Measurements from ENCODE around the gene RUNX2.
"Not testable (repeated sequence)": the region's sequence is repeated elsewhere in the genome, so short reads cannot be mapped to it uniquely, and the experiment has no call there.

Gene RUNX2

DNA sequence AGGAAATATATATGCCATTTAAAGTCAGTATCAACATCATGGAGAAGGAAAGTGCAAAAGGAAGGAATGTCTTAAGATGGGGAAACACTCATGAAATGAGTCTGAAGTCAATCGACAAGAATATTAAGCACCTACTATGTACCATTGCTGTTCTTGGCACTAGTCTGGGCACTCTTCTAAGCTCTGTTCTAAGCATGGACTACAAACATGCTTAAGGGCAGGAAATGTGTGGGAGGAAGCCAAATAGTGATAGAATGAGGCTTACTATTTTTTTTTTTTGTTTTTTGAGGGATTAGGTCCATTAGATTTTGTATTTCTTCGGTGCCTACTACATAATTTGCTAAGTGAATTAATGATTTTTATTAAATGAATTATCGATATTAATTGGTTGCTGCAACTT, 133.4 kb downstream of the RUNX2 start:
- H3K27me3 Mint-ChIP-seq: no peaks in the 10 kb centered on the region
- no peaks in the 10 kb centered on the region for H3K9me3 Mint-ChIP-seq
- DNase-seq: no peak
- H3K4me3 Mint-ChIP-seq: no peak overlapping the region
- no peak overlapping the region for H3K27ac Mint-ChIP-seq
- peaks cover 42% of the 10 kb centered on the region for H3K36me3 Mint-ChIP-seq (ENCODE audit: low read depth)
- H3K4me1 Mint-ChIP-seq (ENCODE audit: low read depth): peaks cover 35% of the 10 kb centered on the region

DNA sequence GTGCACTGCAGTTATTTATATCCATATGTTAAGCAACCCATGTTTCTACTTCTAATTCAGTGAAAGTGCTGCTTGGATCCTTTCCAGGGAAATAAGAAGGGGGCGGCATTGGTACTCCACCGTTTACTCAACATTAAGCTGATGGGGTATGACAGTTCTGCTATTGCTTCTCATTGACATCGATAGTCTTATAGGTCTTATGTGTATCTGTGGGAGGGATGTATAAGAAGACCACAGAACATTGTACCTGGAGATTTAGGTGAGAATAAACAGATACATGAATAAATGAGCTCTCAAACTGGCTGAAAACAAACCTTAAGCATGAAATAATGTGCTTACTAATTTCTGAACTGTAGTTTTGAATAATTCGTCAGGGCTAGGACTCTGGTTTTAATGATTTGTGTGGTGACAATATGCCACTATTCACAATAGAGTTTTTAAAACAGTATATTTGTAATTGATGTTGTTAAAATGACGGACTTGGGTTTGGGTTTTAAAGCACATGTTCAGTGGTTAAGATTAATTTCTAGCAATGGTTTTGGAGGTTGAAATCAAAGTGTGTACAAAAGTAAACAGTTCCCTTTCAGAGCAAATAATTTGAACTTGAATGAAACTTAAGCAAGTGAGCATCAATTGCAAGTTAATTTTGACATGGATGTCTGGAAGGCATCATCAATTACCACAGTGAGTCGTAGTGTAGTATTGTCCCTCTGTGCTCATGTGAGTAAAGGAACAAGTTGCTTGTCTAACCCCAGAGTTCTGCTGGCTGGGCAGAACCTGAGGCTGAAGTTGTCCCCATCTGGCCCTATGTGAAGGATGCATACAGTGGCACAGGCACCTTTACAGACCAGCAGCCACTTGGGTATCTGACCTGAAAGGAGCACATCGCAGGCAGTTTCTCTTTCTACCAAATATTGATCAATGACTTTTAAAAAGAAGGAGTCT, 134.3 kb downstream of the RUNX2 start:
- peaks cover 30% of the 10 kb centered on the region for H3K4me1 Mint-ChIP-seq (ENCODE audit: low read depth)
- H3K4me3 Mint-ChIP-seq: no peak overlapping the region
- H3K9me3 Mint-ChIP-seq: no peaks in the 10 kb centered on the region
- H3K36me3 Mint-ChIP-seq (ENCODE audit: low read depth): peaks cover 39% of the 10 kb centered on the region
- DNase-seq: no peak
- H3K27ac Mint-ChIP-seq: peak overlapping the region; percentile 70
- no peaks in the 10 kb centered on the region for H3K27me3 Mint-ChIP-seq

DNA sequence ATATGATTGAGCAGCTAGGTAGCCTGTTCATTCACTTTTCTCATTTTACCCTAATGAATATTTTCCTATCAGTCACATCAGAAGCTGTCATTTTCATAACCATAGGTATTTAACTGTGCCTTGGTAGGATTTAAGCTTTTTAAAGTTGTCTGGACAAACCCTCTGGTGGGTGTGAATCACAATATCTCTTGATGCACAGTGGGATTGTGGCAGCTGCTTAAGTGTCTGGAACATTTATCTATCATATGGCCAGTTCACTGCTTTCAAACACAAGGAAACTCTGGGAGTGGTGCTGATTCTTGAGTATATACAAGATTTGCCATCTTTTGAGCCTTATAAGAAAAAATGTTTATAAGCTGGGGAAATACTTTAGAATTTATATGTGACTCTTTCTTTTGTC, 136.6 kb downstream of the RUNX2 start:
- Mint-ChIP-seq H3K4me3 (no peak overlapping the region), H3K27me3 (no peaks in the 10 kb centered on the region), H3K9me3 (no peaks in the 10 kb centered on the region), H3K4me1 (ENCODE audit: low read depth) (peaks cover 42% of the 10 kb centered on the region), H3K27ac (no peak overlapping the region), H3K36me3 (ENCODE audit: low read depth) (peaks cover 53% of the 10 kb centered on the region)
- DNase-seq: no peak

DNA sequence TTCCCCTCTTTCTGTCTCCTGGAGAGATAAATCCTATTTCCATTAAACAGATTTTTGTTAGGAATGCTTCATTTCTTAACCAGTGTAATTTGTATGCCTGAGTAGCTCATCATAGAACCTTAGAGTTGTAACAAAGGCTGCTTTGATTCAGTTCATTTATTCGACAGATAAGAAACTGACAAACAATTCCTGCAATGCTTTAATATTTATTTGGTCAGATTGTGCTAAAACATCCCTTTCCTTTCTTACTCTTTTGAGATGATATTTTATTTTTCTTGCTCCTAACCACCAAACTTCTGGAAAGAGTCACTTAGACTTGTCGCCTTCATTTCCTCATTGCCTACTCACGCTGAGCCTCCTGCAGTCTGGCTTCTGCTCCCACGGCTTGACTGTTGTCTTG, 138.6 kb downstream of the RUNX2 start:
- Mint-ChIP-seq H3K9me3 (no peaks in the 10 kb centered on the region), H3K36me3 (ENCODE audit: low read depth) (peaks cover 73% of the 10 kb centered on the region), H3K4me3 (no peak overlapping the region), H3K27ac (no peak overlapping the region), H3K4me1 (ENCODE audit: low read depth) (peaks cover 58% of the 10 kb centered on the region), H3K27me3 (no peaks in the 10 kb centered on the region)
- DNase-seq: no peak

DNA sequence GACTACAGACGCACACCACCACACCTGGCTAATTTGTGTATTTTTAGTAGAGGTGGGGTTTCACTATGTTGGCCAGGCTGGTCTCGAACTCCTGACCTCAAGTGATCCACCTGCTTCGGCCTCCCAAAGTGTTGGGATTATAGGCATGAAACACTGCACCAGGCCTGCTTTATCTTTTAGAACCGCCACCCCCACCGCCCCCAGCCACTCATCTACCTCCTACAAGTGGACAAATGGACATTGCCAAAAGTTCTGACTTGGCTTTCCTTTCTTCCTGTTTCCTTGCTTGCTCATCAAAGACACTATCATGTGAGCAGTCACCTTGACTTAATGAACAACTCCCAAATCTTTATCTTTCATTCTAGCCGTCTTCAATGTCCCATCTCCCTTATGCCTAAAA, 139.3 kb downstream of the RUNX2 start:
- peaks cover 75% of the 10 kb centered on the region for H3K36me3 Mint-ChIP-seq (ENCODE audit: low read depth)
- not testable (repeated sequence) for H3K27ac Mint-ChIP-seq, H3K4me3 Mint-ChIP-seq, DNase-seq, H3K27me3 Mint-ChIP-seq, H3K9me3 Mint-ChIP-seq
- peaks cover 54% of the 10 kb centered on the region for H3K4me1 Mint-ChIP-seq (ENCODE audit: low read depth)

DNA sequence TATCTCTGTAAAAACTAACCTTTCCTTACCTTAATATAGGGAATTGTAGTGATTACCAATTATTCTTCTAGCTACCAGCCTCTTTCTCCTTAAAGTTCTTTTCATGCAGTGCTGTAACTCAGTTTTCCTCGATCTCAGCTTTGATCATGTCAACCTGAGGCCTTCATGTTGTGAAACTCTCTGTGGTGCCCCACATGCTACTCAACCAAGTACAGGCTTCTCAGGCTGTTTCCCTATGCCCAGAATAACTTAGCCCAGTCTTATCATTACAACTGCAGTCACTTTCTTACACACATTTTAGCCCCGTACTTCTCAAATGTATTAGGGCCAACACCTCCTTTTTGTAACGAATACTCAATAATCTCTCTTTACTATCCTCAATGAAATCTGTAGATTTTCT, 139.7 kb downstream of the RUNX2 start:
- H3K27me3 Mint-ChIP-seq: no peaks in the 10 kb centered on the region
- peaks cover 54% of the 10 kb centered on the region for H3K4me1 Mint-ChIP-seq (ENCODE audit: low read depth)
- no peak overlapping the region for H3K4me3 Mint-ChIP-seq
- H3K36me3 Mint-ChIP-seq (ENCODE audit: low read depth): peaks cover 75% of the 10 kb centered on the region
- H3K9me3 Mint-ChIP-seq: no peaks in the 10 kb centered on the region
- no peak overlapping the region for H3K27ac Mint-ChIP-seq
- no peak for DNase-seq

DNA sequence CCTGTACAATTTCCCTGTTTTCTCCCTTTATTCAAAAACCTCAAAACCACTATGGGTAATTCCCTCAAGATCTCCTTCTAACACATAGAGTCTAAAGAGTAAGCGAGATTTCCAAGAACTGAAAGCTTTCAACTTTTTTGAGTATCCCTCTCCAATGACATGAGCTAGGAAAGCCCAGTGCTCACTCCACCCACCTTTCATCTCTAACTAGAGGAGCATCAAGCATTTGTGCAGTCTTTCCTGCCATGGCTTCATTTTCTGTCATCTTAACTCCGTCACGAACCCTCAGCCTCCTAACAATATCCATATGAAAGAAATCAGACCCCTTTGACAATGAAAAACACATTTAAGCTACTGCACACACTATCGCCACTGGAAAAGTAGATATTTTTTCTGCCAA, 141.5 kb downstream of the RUNX2 start:
- Mint-ChIP-seq H3K36me3 (ENCODE audit: low read depth) (peaks cover 82% of the 10 kb centered on the region), H3K9me3 (no peaks in the 10 kb centered on the region), H3K4me3 (no peak overlapping the region), H3K27ac (no peak overlapping the region), H3K27me3 (no peaks in the 10 kb centered on the region), H3K4me1 (ENCODE audit: low read depth) (peaks cover 62% of the 10 kb centered on the region)
- DNase-seq: no peak

DNA sequence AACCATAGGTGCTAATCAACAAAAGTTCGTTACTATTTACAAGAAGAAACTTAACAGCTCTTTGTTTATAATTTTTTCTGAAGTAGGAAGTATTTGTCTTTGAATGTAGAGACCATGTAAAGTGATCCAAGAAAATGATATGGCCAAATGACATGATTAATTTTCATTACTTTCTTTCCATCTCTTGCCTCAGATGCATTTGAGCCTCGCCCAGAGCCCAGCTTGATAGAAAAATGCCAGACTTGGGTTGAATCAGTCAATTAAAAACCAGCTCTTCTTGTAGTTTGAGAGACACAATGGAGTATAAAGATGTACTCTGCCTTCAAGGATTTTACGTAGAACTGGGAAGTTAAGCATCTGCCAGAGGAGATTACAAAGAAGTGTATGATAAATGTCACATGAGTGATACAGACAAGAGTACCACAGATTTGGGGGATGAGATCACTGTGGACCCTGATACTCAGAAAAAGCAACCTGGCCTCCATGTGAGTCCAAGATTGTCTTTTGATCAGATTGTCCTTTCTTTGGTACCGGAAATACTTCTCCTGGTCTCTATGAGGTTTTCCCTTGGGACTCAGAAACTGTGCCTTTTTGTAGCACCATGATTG, 142.1 kb downstream of the RUNX2 start:
- Mint-ChIP-seq H3K9me3 (no peaks in the 10 kb centered on the region), H3K4me3 (no peak overlapping the region), H3K36me3 (ENCODE audit: low read depth) (peaks cover 83% of the 10 kb centered on the region), H3K27me3 (no peaks in the 10 kb centered on the region), H3K27ac (peak overlapping the region; percentile 32), H3K4me1 (ENCODE audit: low read depth) (peaks cover 60% of the 10 kb centered on the region)
- no peak for DNase-seq

DNA sequence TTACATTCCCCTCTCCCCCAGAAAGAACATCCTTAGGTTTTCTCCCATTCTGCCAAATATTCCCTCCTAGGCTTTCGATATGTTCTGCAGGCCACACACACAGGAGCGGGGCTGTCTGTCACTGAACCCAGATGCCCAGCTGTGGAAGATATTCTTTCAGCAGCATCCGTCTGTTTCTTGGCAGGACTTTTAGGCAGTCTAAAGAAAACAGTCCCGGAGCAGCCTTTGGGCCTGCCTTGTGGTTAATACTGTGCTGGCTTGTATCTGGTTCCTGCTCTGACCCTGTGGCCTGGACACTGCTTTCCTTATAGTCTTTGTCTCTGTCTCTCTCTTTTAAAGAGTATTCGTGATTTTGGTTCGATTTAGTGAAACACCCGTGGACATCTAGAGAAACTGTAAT, 144.3 kb downstream of the RUNX2 start:
- no peak for DNase-seq
- Mint-ChIP-seq H3K36me3 (ENCODE audit: low read depth) (peaks cover 85% of the 10 kb centered on the region), H3K4me1 (ENCODE audit: low read depth) (peaks cover 67% of the 10 kb centered on the region), H3K4me3 (no peak overlapping the region), H3K27me3 (no peaks in the 10 kb centered on the region), H3K27ac (peak overlapping the region; percentile 35), H3K9me3 (no peaks in the 10 kb centered on the region)

DNA sequence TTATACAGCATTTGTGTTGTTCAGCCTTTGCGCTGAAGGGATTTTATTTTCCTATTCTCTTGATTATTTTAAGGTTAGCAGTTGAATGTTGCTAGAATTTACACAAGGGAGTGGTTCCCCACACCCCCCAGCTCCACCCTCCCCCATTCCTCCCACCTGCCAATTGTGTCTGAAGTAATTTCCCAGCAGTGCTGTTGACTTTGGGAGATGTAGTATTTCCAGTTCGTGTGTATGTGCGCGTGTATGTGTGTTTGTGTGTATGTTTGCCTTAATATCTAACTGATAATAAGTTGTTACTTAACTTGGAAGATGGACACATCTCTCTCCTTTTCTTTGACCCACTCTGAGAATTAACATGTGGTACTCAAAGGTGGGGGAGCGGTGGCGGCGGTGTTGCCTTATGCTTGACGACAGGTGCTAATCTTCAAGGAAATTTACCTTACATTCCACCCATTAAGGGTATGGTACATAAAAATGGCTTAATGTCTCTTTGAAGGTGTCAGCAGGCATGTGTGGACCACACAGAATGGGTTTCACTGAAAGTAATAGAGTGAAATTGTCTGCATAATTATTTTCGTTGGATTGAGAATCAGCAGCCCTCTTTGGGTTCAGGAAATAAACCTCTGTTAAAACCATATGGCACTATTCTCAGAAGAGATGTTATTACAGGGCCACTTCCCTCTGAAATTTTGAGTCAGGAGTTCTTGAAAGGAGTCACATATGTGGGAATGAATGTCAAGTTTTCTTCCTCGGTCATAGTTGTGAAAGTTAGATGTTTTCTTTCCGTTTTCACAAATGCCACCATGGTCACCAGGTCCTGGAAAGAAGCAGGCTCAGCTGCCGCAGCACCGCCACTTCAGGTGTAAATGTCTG, 145.2 kb downstream of the RUNX2 start:
- peaks cover 60% of the 10 kb centered on the region for H3K4me1 Mint-ChIP-seq (ENCODE audit: low read depth)

DNA sequence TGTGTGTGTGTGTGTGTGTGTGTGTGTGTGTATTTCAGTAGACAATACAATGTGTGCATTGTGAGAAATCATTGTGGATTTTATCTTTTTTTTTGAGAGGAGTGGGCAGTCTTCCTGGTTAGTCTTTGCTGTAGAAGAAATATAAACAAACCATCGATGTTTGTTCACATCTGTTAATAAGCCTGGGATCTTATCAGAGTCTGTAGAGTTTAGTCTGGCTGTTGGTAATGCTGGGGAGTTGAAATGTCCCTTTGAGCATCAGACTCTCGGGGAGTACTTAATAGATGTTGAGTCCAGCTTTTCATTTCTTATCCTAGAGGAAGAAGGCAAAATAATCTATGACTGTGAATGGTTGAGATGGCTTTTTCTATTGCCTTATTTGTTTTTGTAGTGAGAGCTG, 146.2 kb downstream of the RUNX2 start:
- Mint-ChIP-seq H3K27ac (no peak overlapping the region), H3K9me3 (no peaks in the 10 kb centered on the region), H3K27me3 (no peaks in the 10 kb centered on the region), H3K36me3 (ENCODE audit: low read depth) (peaks cover 69% of the 10 kb centered on the region), H3K4me1 (ENCODE audit: low read depth) (peaks cover 54% of the 10 kb centered on the region), H3K4me3 (no peak overlapping the region)
- DNase-seq: no peak

More for the DNA sequence above, 145.2 kb downstream of the RUNX2 start:
- DNase-seq: no peak
- Mint-ChIP-seq H3K4me3 (no peak overlapping the region), H3K9me3 (no peaks in the 10 kb centered on the region), H3K27ac (peak overlapping the region; percentile 69), H3K36me3 (ENCODE audit: low read depth) (peaks cover 77% of the 10 kb centered on the region), H3K27me3 (no peaks in the 10 kb centered on the region)

DNA sequence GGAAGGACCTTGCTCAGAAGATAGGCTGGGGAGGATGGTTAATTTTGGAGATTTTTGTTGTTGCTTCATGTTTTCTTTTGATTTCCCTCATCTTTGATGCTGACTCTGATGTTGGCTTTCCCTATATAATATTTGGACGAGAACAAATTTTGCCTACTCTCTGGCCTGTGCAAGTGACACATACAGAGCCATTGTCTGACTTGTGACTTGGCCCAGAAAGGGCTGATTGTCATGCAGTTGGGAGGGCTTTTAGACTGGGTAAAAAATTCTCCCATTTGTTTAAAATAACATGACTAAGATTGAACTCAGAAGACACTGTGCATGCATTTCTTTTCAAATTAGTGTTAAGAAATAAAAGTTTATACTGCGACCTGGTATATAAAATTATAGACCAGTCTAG, 148.2 kb downstream of the RUNX2 start:
- no peak overlapping the region for H3K27ac Mint-ChIP-seq
- H3K4me3 Mint-ChIP-seq: no peak overlapping the region
- peaks cover 68% of the 10 kb centered on the region for H3K36me3 Mint-ChIP-seq (ENCODE audit: low read depth)
- H3K9me3 Mint-ChIP-seq: no peaks in the 10 kb centered on the region
- peaks cover 35% of the 10 kb centered on the region for H3K4me1 Mint-ChIP-seq (ENCODE audit: low read depth)
- H3K27me3 Mint-ChIP-seq: no peaks in the 10 kb centered on the region
- no peak for DNase-seq

DNA sequence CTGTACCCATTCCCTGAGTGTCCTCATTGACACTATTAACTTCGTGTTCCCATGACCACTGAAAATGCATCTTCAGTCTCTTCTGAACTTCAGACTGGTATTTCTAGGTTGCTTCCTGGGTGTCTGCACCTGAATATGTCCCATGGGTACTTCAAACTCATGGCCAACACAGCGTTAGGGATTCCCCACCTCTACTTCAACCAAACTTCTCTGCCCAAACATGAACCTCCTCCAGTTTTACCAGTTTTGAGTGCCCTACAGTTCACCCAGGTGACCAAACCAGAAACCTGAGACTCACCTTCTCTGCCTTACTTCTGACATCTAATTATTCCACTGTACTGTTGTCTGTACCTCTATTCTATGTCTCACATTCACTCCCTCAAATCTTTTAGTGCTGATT, 149.1 kb downstream of the RUNX2 start:
- H3K4me1 Mint-ChIP-seq (ENCODE audit: low read depth): peaks cover 34% of the 10 kb centered on the region
- H3K36me3 Mint-ChIP-seq (ENCODE audit: low read depth): peaks cover 65% of the 10 kb centered on the region
- H3K9me3 Mint-ChIP-seq: no peaks in the 10 kb centered on the region
- no peak for DNase-seq
- no peaks in the 10 kb centered on the region for H3K27me3 Mint-ChIP-seq
- no peak overlapping the region for H3K27ac Mint-ChIP-seq
- H3K4me3 Mint-ChIP-seq: no peak overlapping the region

DNA sequence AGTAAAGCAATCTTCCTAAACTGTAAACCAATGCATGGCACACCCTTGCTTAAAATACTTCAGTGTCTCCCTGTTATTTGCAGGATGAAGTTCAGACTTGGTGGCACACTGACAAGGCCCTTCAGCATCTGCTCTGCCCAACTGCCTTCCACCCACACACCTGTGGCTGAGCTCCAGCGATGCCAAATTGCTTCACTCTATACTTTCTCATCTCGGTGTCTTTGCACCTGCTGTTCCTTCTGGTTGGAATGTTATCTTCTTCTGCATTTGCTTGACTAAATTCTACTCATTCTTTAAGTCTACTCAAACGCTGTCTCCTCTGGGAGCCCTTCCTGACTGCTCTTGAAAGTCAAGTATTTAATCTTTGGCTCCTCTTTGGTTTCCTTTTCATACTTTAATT, 149.7 kb downstream of the RUNX2 start:
- no peak overlapping the region for H3K27ac Mint-ChIP-seq
- peaks cover 33% of the 10 kb centered on the region for H3K4me1 Mint-ChIP-seq (ENCODE audit: low read depth)
- no peaks in the 10 kb centered on the region for H3K27me3 Mint-ChIP-seq
- H3K36me3 Mint-ChIP-seq (ENCODE audit: low read depth): peaks cover 63% of the 10 kb centered on the region
- no peak for DNase-seq
- no peaks in the 10 kb centered on the region for H3K9me3 Mint-ChIP-seq
- H3K4me3 Mint-ChIP-seq: no peak overlapping the region
